Upper lobe of left lung (tissue), 4 donors: ENCODE results near the gene TMEM232.

Experiments
- EP300 ChIP-seq, 4 donors: sonication (generic); formaldehyde crosslinking; IDR thresholded peaks; one replicate each; pipeline ENCODE4 v1.5.1; 2017; ENCODE audit warnings: antibody characterized with exemption in 4 of 4, control low read depth in 2 of 4
- POLR2A ChIP-seq, 4 donors: fragments of 450-650 bp; IDR thresholded peaks; one replicate each; pipeline ENCODE4 v1.5.1; 2016 to 2017; ENCODE audit warnings: antibody characterized with exemption in 4 of 4, mild to moderate bottlenecking in 2 of 4
- POLR2AphosphoS5 ChIP-seq, 2 donors: sonication (generic); formaldehyde crosslinking; IDR thresholded peaks; one replicate each; pipeline ENCODE4 v1.5.1; 2017; ENCODE audit warnings: antibody characterized with exemption in 2 of 2
- TF ChIP-seq, protein P1 (sequence below), 6 experiments: fragments of 450-650 bp in 4 of 6; fragments of 200-600 bp in 2 of 6; sonication (generic) in 2 of 6; IDR thresholded peaks; one replicate each; pipeline ENCODE4 v1.5.1; 2016 to 2019; ENCODE audit warnings: antibody characterized with exemption in 6 of 6

DNA sequence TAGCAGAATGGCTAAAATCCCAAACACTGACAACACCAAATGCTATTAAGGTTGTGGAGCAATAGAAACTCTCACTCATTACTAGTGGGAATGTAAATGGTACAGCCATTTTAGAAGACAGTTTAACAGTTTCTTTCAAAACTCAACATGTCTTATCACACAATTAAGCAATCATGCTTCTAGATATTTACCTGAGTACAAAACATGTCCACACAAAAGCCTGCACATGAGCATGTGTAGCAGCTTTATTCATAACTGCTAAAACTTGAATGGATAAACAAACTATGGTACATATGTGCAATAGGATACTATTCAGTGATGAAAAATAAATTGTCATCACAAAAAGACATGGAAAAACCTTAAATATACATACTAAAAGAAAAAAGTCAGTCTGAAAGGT is 43.8 kb upstream of the TMEM232 start:
- TF ChIP-seq POLR2A (IDR thresholded peaks at IDR 0.05) (no peak), POLR2AphosphoS5 (IDR thresholded peaks at IDR 0.05) (no peak), EP300 (IDR thresholded peaks at IDR 0.05) (no peak)
- TF ChIP-seq, protein P1, sequence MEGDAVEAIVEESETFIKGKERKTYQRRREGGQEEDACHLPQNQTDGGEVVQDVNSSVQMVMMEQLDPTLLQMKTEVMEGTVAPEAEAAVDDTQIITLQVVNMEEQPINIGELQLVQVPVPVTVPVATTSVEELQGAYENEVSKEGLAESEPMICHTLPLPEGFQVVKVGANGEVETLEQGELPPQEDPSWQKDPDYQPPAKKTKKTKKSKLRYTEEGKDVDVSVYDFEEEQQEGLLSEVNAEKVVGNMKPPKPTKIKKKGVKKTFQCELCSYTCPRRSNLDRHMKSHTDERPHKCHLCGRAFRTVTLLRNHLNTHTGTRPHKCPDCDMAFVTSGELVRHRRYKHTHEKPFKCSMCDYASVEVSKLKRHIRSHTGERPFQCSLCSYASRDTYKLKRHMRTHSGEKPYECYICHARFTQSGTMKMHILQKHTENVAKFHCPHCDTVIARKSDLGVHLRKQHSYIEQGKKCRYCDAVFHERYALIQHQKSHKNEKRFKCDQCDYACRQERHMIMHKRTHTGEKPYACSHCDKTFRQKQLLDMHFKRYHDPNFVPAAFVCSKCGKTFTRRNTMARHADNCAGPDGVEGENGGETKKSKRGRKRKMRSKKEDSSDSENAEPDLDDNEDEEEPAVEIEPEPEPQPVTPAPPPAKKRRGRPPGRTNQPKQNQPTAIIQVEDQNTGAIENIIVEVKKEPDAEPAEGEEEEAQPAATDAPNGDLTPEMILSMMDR (IDR thresholded peaks at IDR 0.05), result no peak
